GM12864 (cell line): ENCODE measurements around the gene MS4A2.
"Not testable (repeated sequence)": the region's sequence is repeated elsewhere in the genome, so short reads cannot be mapped to it uniquely, and the experiment has no call there.

ENCODE experiments used
- DNase-seq: peaks from one replicate; pipeline ENCODE4 v3.0.0-alpha.2; 2011; ENCODE audit warnings: low read depth
- H3K4me3 ChIP-seq: 2 replicates; pipeline ENCODE4 v1.5.1; 2011; ENCODE audit warnings: mild to moderate bottlenecking, low read depth, low read length, control low read depth
- CTCF ChIP-seq: IDR thresholded peaks from 2 replicates; pipeline ENCODE4 v1.5.1; 2011; ENCODE audit warnings: low read depth, mild to moderate bottlenecking, moderate library complexity, low read length, control low read depth, inconsistent platforms; ENCODE audit errors: missing control alignments

The MS4A2 gene

GRCh38 chr11:60084631-60085273, 3.7 kb upstream of the MS4A2 start:
- DNase-seq: no peak
- no peak for TF ChIP-seq CTCF
- H3K4me3 ChIP-seq: no peak overlapping the region

GRCh38 chr11:60085909-60086308, 2.6 kb upstream of the MS4A2 start:
- no peak overlapping the region for H3K4me3 ChIP-seq
- TF ChIP-seq CTCF: no peak
- DNase-seq: no peak

GRCh38 chr11:60087239-60087638, 1.2 kb upstream of the MS4A2 start:
- DNase-seq: no peak
- TF ChIP-seq CTCF: no peak
- H3K4me3 ChIP-seq: no peak overlapping the region

- TF ChIP-seq CTCF: no peak
Measured at GRCh38 chr11:60095477-60096120, 7.1 kb downstream of the MS4A2 start.

GRCh38 chr11:60097189-60097588, 8.7 kb downstream of the MS4A2 start:
- no peak for TF ChIP-seq CTCF
- DNase-seq: no peak
- no peak overlapping the region for H3K4me3 ChIP-seq

More at GRCh38 chr11:60095477-60096120, 7.1 kb downstream of the MS4A2 start:
- no peak for DNase-seq
- no peak overlapping the region for H3K4me3 ChIP-seq

- TF ChIP-seq CTCF: no peak
- no peak overlapping the region for H3K4me3 ChIP-seq
- DNase-seq: no peak
Measured at GRCh38 chr11:60098508-60098907, 10.0 kb downstream of the MS4A2 start.

GRCh38 chr11:60100516-60100915, 12.1 kb downstream of the MS4A2 start:
- H3K4me3 ChIP-seq: no peak overlapping the region
- TF ChIP-seq CTCF: no peak
- no peak for DNase-seq

- not testable (repeated sequence) for DNase-seq, H3K4me3 ChIP-seq
Measured at GRCh38 chr11:60101368-60101767, 12.9 kb downstream of the MS4A2 start.

- DNase-seq, H3K4me3 ChIP-seq: not testable (repeated sequence)
Measured at GRCh38 chr11:60104471-60105115, 16.1 kb downstream of the MS4A2 start.

- DNase-seq, H3K4me3 ChIP-seq: not testable (repeated sequence)
Measured at GRCh38 chr11:60108631-60109030, 20.2 kb downstream of the MS4A2 start.
